HCT116 (cell line): ENCODE measurements around the gene TMEM9. TPM values are rescaled to one million over a fixed set of nuclear protein-coding genes. Genes with fewer than 3 reads are reported as not detected.

Experiments used
- ATAC-seq: fragments of 200-7000 bp; cut with Tn5 transposase; 2 replicates; pipeline ENCODE4 v1.9.1; 2020; ENCODE audit warnings: mild to moderate bottlenecking, moderate library complexity
- BruUV-seq: library from RNA; stranded (reverse); fragments of 400-500 nt; replicated peaks from 2 replicates; lab custom pipeline; 2021; lab: Mats Ljungman, UMichigan
- CTCF ChIA-PET: fragments of 300-600 bp; sonication (Branson Sonifier 250); formaldehyde crosslinking; loops from one replicate; lab custom pipeline; 2021; ENCODE audit warnings: antibody characterized with exemption; lab: Charles Lee
- POLR2A ChIA-PET: fragments of 300-600, 350-600 bp; sonication (Branson Sonifier 250); formaldehyde crosslinking; loops from one replicate; lab custom pipeline; 2021; ENCODE audit warnings: antibody characterized with exemption; lab: Charles Lee
- RAD21 ChIA-PET, 2 experiments: fragments of 300-600 bp; sonication (Branson Sonifier 250); formaldehyde crosslinking; loops; one replicate each; lab custom pipeline; 2023; ENCODE audit warnings: low total read pairs in 2 of 2; ENCODE audit not compliant: uncharacterized antibody in 2 of 2, unreplicated experiment in 2 of 2, low non-redundant PET in 1 of 2; lab: Charles Lee
- DNase-seq: peaks from one replicate; pipeline ENCODE4 v3.0.0-alpha.2; 2010; ENCODE audit warnings: low read depth, low spot score
- H2AFZ ChIP-seq: fragments of 200-600 bp; shearing (Covaris generic), sonication (generic); 2 replicates; pipeline ENCODE4 v1.6.1; 2017; ENCODE audit warnings: low read depth, mixed run types, mixed read lengths, antibody characterized with exemption, low read length; ENCODE audit not compliant: poor library complexity, severe bottlenecking
- H3K27ac ChIP-seq: 2 replicates; pipeline ENCODE4 v1.5.1; 2012; ENCODE audit warnings: low read depth, low read length
- H3K27me3 ChIP-seq: fragments of 200-600 bp; sonication (generic); 2 replicates; pipeline ENCODE4 v1.6.1; 2016; ENCODE audit warnings: mixed run types, low read length, mixed read lengths; ENCODE audit not compliant: insufficient read depth
- H3K36me3 ChIP-seq, 2 experiments: fragments of 200-500 bp in 1 of 2; fragments of 200-600 bp in 1 of 2; sonication (Bioruptor generic) in 1 of 2; sonication (generic) in 1 of 2; 2 replicates each; pipeline versions ENCODE4 v1.5.1 to v1.6.1; 2014 to 2016; ENCODE audit warnings: low read length in 2 of 2, inconsistent platforms in 1 of 2, mixed read lengths in 1 of 2, mixed run types in 1 of 2; ENCODE audit not compliant: insufficient read depth in 2 of 2, control insufficient read depth in 1 of 2
- H3K4me1 ChIP-seq, 2 experiments: fragments of 200-600 bp in 1 of 2; sonication (generic) in 1 of 2; 2 replicates each; pipeline versions ENCODE4 v1.5.1 to v1.6.1; 2012 to 2017; ENCODE audit warnings: low read length in 2 of 2, inconsistent platforms in 1 of 2, mild to moderate bottlenecking in 1 of 2, mixed read lengths in 1 of 2, mixed run types in 1 of 2, moderate library complexity in 1 of 2; ENCODE audit not compliant: insufficient read depth in 2 of 2, control insufficient read depth in 1 of 2
- H3K4me2 ChIP-seq: fragments of 200-600 bp; sonication (generic); 2 replicates; pipeline ENCODE4 v1.6.1; 2017; ENCODE audit warnings: mixed run types, low read length, mixed read lengths
- H3K4me3 ChIP-seq, 2 experiments: fragments of 200-600 bp in 1 of 2; sonication (generic) in 1 of 2; replicated peaks in 1 of 2; 2 replicates each; pipeline ENCODE4 v1.5.1; 2011 to 2016; ENCODE audit warnings: low read length in 2 of 2, control low read depth in 1 of 2, low read depth in 1 of 2, mild to moderate bottlenecking in 1 of 2, mixed read lengths in 1 of 2, mixed run types in 1 of 2
- H3K79me2 ChIP-seq: fragments of 200-600 bp; sonication (generic); 2 replicates; pipeline ENCODE4 v1.6.1; 2017; ENCODE audit warnings: mild to moderate bottlenecking, mixed run types, low read length, moderate library complexity, mixed read lengths; ENCODE audit not compliant: insufficient read depth
- H3K9ac ChIP-seq: fragments of 200-600 bp; sonication (generic); 2 replicates; pipeline ENCODE4 v1.6.1; 2016; ENCODE audit warnings: low read length, mixed read lengths
- H3K9me2 ChIP-seq: fragments of 200-600 bp; sonication (generic), shearing (Covaris generic); 2 replicates; pipeline ENCODE4 v1.6.1; 2017; ENCODE audit warnings: mixed run types, mild to moderate bottlenecking, moderate library complexity; ENCODE audit not compliant: insufficient read depth
- H3K9me3 ChIP-seq, 2 experiments: fragments of 200-500 bp in 1 of 2; fragments of 200-600 bp in 1 of 2; sonication (Bioruptor generic) in 1 of 2; sonication (generic) in 1 of 2; 2 replicates each; pipeline ENCODE4 v1.6.1; 2014 to 2017; ENCODE audit warnings: low read length in 2 of 2, mixed read lengths in 2 of 2, inconsistent platforms in 1 of 2, low read depth in 1 of 2, mild to moderate bottlenecking in 1 of 2, mixed run types in 1 of 2, moderate library complexity in 1 of 2; ENCODE audit not compliant: control insufficient read depth in 1 of 2, insufficient read depth in 1 of 2
- H4K20me1 ChIP-seq: fragments of 200-600 bp; sonication (generic), shearing (Covaris generic); 2 replicates; pipeline ENCODE4 v1.6.1; 2017; ENCODE audit warnings: mixed run types, mild to moderate bottlenecking, moderate library complexity; ENCODE audit not compliant: insufficient read depth
- CBX3 ChIP-seq: IDR thresholded peaks from 2 replicates; pipeline ENCODE4 v1.6.1; 2012; ENCODE audit warnings: low read depth
- CTCF ChIP-seq, 3 experiments: fragments of 200-600 bp in 1 of 3; sonication (generic) in 1 of 3; IDR thresholded peaks in 2 of 3; conservative IDR thresholded peaks in 1 of 3; 2 replicates each; pipeline ENCODE4 v1.5.1; 2012 to 2017; ENCODE audit warnings: low read depth in 2 of 3, low read length in 2 of 3, antibody characterized with exemption in 1 of 3, borderline replicate concordance in 1 of 3, control low read depth in 1 of 3, mild to moderate bottlenecking in 1 of 3, mixed read lengths in 1 of 3, mixed run types in 1 of 3, moderate library complexity in 1 of 3; ENCODE audit not compliant: insufficient read depth in 1 of 3
- EZH2phosphoT487 ChIP-seq: fragments of 200-600 bp; IDR thresholded peaks from 2 replicates; pipeline ENCODE4 v1.6.1; 2018; ENCODE audit warnings: antibody characterized with exemption, borderline replicate concordance
- JUND ChIP-seq: IDR thresholded peaks from 2 replicates; pipeline ENCODE4 v1.6.1; 2012
- MAX ChIP-seq: IDR thresholded peaks from 2 replicates; pipeline ENCODE4 v1.6.1; 2012
- POLR2A ChIP-seq: IDR thresholded peaks from 2 replicates; pipeline ENCODE4 v1.7.0; 2011; ENCODE audit warnings: borderline replicate concordance; ENCODE audit not compliant: insufficient read depth, insufficient read length; ENCODE audit errors: extremely low read depth
- POLR2AphosphoS5 ChIP-seq: IDR thresholded peaks from 2 replicates; pipeline ENCODE4 v1.6.1; 2011; ENCODE audit warnings: mild to moderate bottlenecking, low read depth, low read length, moderate library complexity
- RAD21 ChIP-seq: IDR thresholded peaks from 2 replicates; pipeline ENCODE4 v1.6.1; 2012; ENCODE audit warnings: low read depth, mild to moderate bottlenecking
- TCF7L2 ChIP-seq: IDR thresholded peaks from 2 replicates; pipeline ENCODE4 v1.7.0; 2011; ENCODE audit warnings: borderline replicate concordance, inconsistent platforms; ENCODE audit not compliant: insufficient read depth, insufficient read length; ENCODE audit errors: extremely low read depth
- YY1 ChIP-seq: IDR thresholded peaks from 2 replicates; pipeline ENCODE4 v1.6.1; 2011; ENCODE audit warnings: low read length, low read depth, moderate library complexity, mild to moderate bottlenecking; ENCODE audit not compliant: insufficient replicate concordance; ENCODE audit errors: extremely low read depth
- ZBTB33 ChIP-seq: IDR thresholded peaks from 2 replicates; pipeline ENCODE4 v1.6.1; 2011; ENCODE audit warnings: mild to moderate bottlenecking, low read length, moderate library complexity; ENCODE audit not compliant: insufficient replicate concordance; ENCODE audit errors: extremely low read depth
- ZFX ChIP-seq: fragments of 450-650 bp; IDR thresholded peaks from 2 replicates; pipeline ENCODE4 v1.6.1; 2017
- intact Hi-C: fragments of 100-400 bp; cut with micrococcal nuclease; formaldehyde crosslinking; loops from 2 replicates; pipeline ENCODE4 v1.10.0; 2022
- total RNA-seq: library from RNA; stranded (reverse); gene quantifications from one replicate; pipeline ENCODE4 v1.2.1, GENCODE V29; 2021; ENCODE audit not compliant: unreplicated experiment

Gene TMEM9
- total RNA-seq, 1 experiment from 2014 or later, result 66.3 TPM

GRCh38 chr1:201114245-201115131 is 39.8 kb downstream of the TMEM9 start:
- TF ChIP-seq ZFX (peak; percentile 40), TCF7L2 (peak; percentile 21), POLR2A (peak; percentile 60), CBX3 (peak; percentile 13; the same call in 1 of the 2 replicates), CTCF (IDR thresholded peaks at IDR 0.05 in 2 of 3, conservative IDR thresholded peaks at IDR 0.05 in 1 of 3; ENCODE audit: borderline replicate concordance in 1 of 3, insufficient read depth in 1 of 3, low read depth in 2 of 3, low read length in 2 of 3) (peak; percentile 82 to 92 (median 90)), RAD21 (peak; percentile 96), POLR2AphosphoS5 (peak; percentile 92), ZBTB33 (peak; percentile 33), EZH2phosphoT487 (no peak), JUND (no peak), YY1 (no peak), MAX (peak; percentile 85)
- Histone ChIP-seq H3K9ac (peak overlapping the region; percentile 84), H3K9me2 (no peaks in the 10 kb centered on the region), H3K36me3 (no peaks in the 10 kb centered on the region), H3K27ac (peak overlapping the region; percentile 59; the same call in 1 of the 2 replicates), H3K4me1 (peaks cover 6 to 20% of the 10 kb centered on the region in 2 experiments; a peak in 3 of 4 replicates), H3K4me2 (peak overlapping the region; percentile 83), H3K4me3 (peak overlapping the region; percentile 78 to 86), H2AFZ (peak overlapping the region; percentile 83), H3K9me3 (no peaks in the 10 kb centered on the region), H3K27me3 (no peaks in the 10 kb centered on the region), H3K79me2 (no peaks in the 10 kb centered on the region), H4K20me1 (no peaks in the 10 kb centered on the region)
- POLR2A ChIA-PET, result interaction anchor here (0.8 to 1.7 kb wide), 5 partner anchors 12 to 142 kb away, joined by 3 to 7 read pairs (median 5); partner anchors contain the start of gene ASCL5
- peak; percentile 89 for DNase-seq
- peak; percentile 93 for ATAC-seq
- intact Hi-C loops, result loop anchor here (1.0 kb wide), 2 partner anchors 28 to 142 kb away; no protein-coding TSS in a partner anchor
- CTCF ChIA-PET, result interaction anchor here (0.5 to 4.0 kb wide), 8 partner anchors 18 to 437 kb away, joined by 3 to 55 read pairs (median 4); no protein-coding TSS in a partner anchor
- BruUV-seq, result no TSS peak
- RAD21 ChIA-PET, result interaction anchor here (0.7 to 2.3 kb wide), 5 partner anchors 28 to 492 kb away, joined by 4 to 14 read pairs (median 12); no protein-coding TSS in a partner anchor
